CD4-positive, alpha-beta memory T cell (primary cell): ENCODE results near the gene PPP6R2. TPM values are rescaled to one million over a fixed set of nuclear protein-coding genes. Genes with fewer than 3 reads are reported as not detected.
A peak's percentile ranks its signal among the peaks of the same experiment; 100 is the strongest.

ENCODE experiments used
- CTCF ChIA-PET: fragments of 350-600 bp; sonication (Branson Sonifier 250); formaldehyde crosslinking; loops from one replicate; lab custom pipeline; 2021; ENCODE audit warnings: inconsistent platforms; ENCODE audit not compliant: partially characterized antibody; lab: Charles Lee
- POLR2A ChIA-PET: fragments of 350-600 bp; sonication (Branson Sonifier 250); formaldehyde crosslinking; loops from one replicate; lab custom pipeline; 2021; ENCODE audit not compliant: partially characterized antibody; lab: Charles Lee
- DNase-seq, 5 donors: peaks; one replicate each; pipeline versions ENCODE4 v3.0.0 to v3.0.0-alpha.2; 2020 to 2022; ENCODE audit warnings: mixed read lengths in 1 of 5
- H3K27ac ChIP-seq: one replicate; pipeline ENCODE4 v1.7.0; 2013; ENCODE audit warnings: low read depth, low read length
- H3K27me3 ChIP-seq: 2 replicates; pipeline ENCODE4 v1.7.0; 2013; ENCODE audit warnings: mild to moderate bottlenecking, low read length, moderate library complexity; ENCODE audit not compliant: insufficient read depth
- H3K36me3 ChIP-seq: 2 replicates; pipeline ENCODE4 v1.7.0; 2013; ENCODE audit warnings: mild to moderate bottlenecking, low read length, moderate library complexity; ENCODE audit not compliant: insufficient read depth
- H3K4me1 ChIP-seq: 2 replicates; pipeline ENCODE4 v1.7.0; 2013; ENCODE audit warnings: mild to moderate bottlenecking, low read length, moderate library complexity; ENCODE audit not compliant: insufficient read depth
- H3K4me3 ChIP-seq, 2 donors: one replicate each; pipeline ENCODE4 v1.7.0; 2013; ENCODE audit warnings: low read length in 2 of 2, mild to moderate bottlenecking in 1 of 2
- H3K9me3 ChIP-seq, 2 donors: one replicate each; pipeline ENCODE4 v1.7.0; 2013; ENCODE audit warnings: low read length in 2 of 2, control low read depth in 1 of 2; ENCODE audit not compliant: control insufficient read depth in 1 of 2
- H3K27ac Mint-ChIP-seq, 7 donors: one replicate each; pipeline ENCODE4 v1.8.0; 2020 to 2021; ENCODE audit warnings: mixed read lengths in 7 of 7, mild to moderate bottlenecking in 6 of 7, inconsistent platforms in 3 of 7, moderate library complexity in 3 of 7
- H3K27me3 Mint-ChIP-seq, 2 donors: one replicate each; pipeline ENCODE4 v1.8.0; 2020 to 2021; ENCODE audit warnings: mixed read lengths in 2 of 2
- H3K36me3 Mint-ChIP-seq, 2 donors: one replicate each; pipeline ENCODE4 v1.8.0; 2020 to 2021; ENCODE audit warnings: mixed read lengths in 2 of 2, inconsistent platforms in 1 of 2, mild to moderate bottlenecking in 1 of 2
- H3K4me1 Mint-ChIP-seq, 4 donors: one replicate each; pipeline ENCODE4 v1.8.0; 2020 to 2021; ENCODE audit warnings: mixed read lengths in 4 of 4, mild to moderate bottlenecking in 1 of 4
- H3K4me3 Mint-ChIP-seq, 8 donors: one replicate each; pipeline ENCODE4 v1.8.0; 2020 to 2021; ENCODE audit warnings: mixed read lengths in 8 of 8, mild to moderate bottlenecking in 7 of 8, moderate library complexity in 6 of 8, inconsistent platforms in 3 of 8
- H3K9me3 Mint-ChIP-seq, 8 donors: one replicate each; pipeline ENCODE4 v1.8.0; 2020 to 2021; ENCODE audit warnings: mixed read lengths in 8 of 8, mild to moderate bottlenecking in 5 of 8, inconsistent platforms in 3 of 8, moderate library complexity in 1 of 8
- intact Hi-C: fragments of 100-400 bp; cut with micrococcal nuclease; formaldehyde crosslinking; loops from one replicate; pipeline ENCODE4 v1.15.1; 2023
- polyA plus RNA-seq, 2 donors: library from polyadenylated mRNA; unstranded; fragments of 300-500 nt; fragmentation: Illumina TruSeq; gene quantifications; one replicate each; pipeline ENCODE4 v1.2.3, GENCODE V29; 2021
- total RNA-seq, 2 experiments: library from RNA; stranded (reverse); gene quantifications; one replicate each; pipeline ENCODE4 v1.2.3, GENCODE V29; 2021

Gene PPP6R2
- total and polyA plus RNA-seq, 4 experiments from 2014 or later: 13.3 to 91.2 (median 53.9) TPM

GRCh38 chr22:50443801-50444625 is 100.9 kb downstream of the PPP6R2 start:
- Mint-ChIP-seq H3K4me1 (peaks cover 5 to 18% (median 9%) of the 10 kb centered on the region in 4 donors), H3K27ac (peak overlapping the region in 3 of 7 donors; percentile 22 to 86 (median 81)), H3K9me3 (peaks cover 0 to 3% (median 0%) of the 10 kb centered on the region in 8 donors), H3K4me3 (no peak overlapping the region), H3K36me3 (peaks cover 8 to 30% of the 10 kb centered on the region in 2 donors), H3K27me3 (no peaks in the 10 kb centered on the region)
- Histone ChIP-seq H3K4me3 (no peak overlapping the region), H3K36me3 (peaks cover 30% of the 10 kb centered on the region), H3K27me3 (no peaks in the 10 kb centered on the region), H3K9me3 (no peaks in the 10 kb centered on the region), H3K4me1 (peaks cover 16% of the 10 kb centered on the region), H3K27ac (no peak overlapping the region)
- no peak for DNase-seq
- ChIA-PET CTCF (interaction anchor here (1.1 to 2.0 kb wide), 5 partner anchors 18 to 82 kb away, joined by 4 to 6 read pairs (median 4); partner anchors contain the start of gene SCO2), POLR2A (interaction anchor here (1.1 to 2.4 kb wide), 8 partner anchors 9 to 177 kb away, joined by 3 to 15 read pairs (median 5); partner anchors contain the start of genes CHKB and SCO2)
- intact Hi-C loops: loop anchor here (10.0 kb wide), 1 partner anchor 51 kb away; no protein-coding TSS in a partner anchor

- no peak for DNase-seq
- Histone ChIP-seq H3K27ac (no peak overlapping the region), H3K9me3 (no peaks in the 10 kb centered on the region), H3K36me3 (peaks cover 28% of the 10 kb centered on the region), H3K4me3 (no peak overlapping the region), H3K4me1 (peaks cover 16% of the 10 kb centered on the region), H3K27me3 (no peaks in the 10 kb centered on the region)
- Mint-ChIP-seq H3K9me3 (peaks cover 0 to 4% (median 0%) of the 10 kb centered on the region in 8 donors), H3K27me3 (no peaks in the 10 kb centered on the region), H3K27ac (peak overlapping the region in 5 of 7 donors; percentile 46 to 85 (median 69)), H3K36me3 (peaks cover 12 to 34% of the 10 kb centered on the region in 2 donors), H3K4me1 (peaks cover 7 to 18% (median 9%) of the 10 kb centered on the region in 4 donors), H3K4me3 (no peak overlapping the region)
- intact Hi-C loops: loop anchor here (10.0 kb wide), 1 partner anchor 50 kb away; no protein-coding TSS in a partner anchor
- POLR2A ChIA-PET: interaction anchor here (0.8 to 2.4 kb wide), 10 partner anchors 8 to 138 kb away, joined by 3 to 17 read pairs (median 5); partner anchors contain the start of genes CHKB and SCO2
- CTCF ChIA-PET: interaction anchor here (1.1 to 2.0 kb wide), 4 partner anchors 17 to 53 kb away, joined by 4 to 6 read pairs (median 4); no protein-coding TSS in a partner anchor
Observed at GRCh38 chr22:50444663-50445062, 101.5 kb downstream of the PPP6R2 start.

- Histone ChIP-seq H3K27ac (no peak overlapping the region), H3K9me3 (no peaks in the 10 kb centered on the region), H3K4me3 (no peak overlapping the region), H3K27me3 (no peaks in the 10 kb centered on the region), H3K4me1 (peaks cover 16% of the 10 kb centered on the region), H3K36me3 (peaks cover 28% of the 10 kb centered on the region)
- POLR2A ChIA-PET: interaction anchor here (0.7 to 2.4 kb wide), 10 partner anchors 7 to 137 kb away, joined by 3 to 17 read pairs (median 4); partner anchors contain the start of genes CHKB and SCO2
- Mint-ChIP-seq H3K4me1 (peaks cover 9 to 18% (median 10%) of the 10 kb centered on the region in 4 donors), H3K36me3 (peaks cover 14 to 37% of the 10 kb centered on the region in 2 donors), H3K4me3 (peak overlapping the region in 1 of 8 donors; percentile 9), H3K27ac (peak overlapping the region in 6 of 7 donors; percentile 46 to 85 (median 70)), H3K9me3 (peaks cover 0 to 4% (median 0%) of the 10 kb centered on the region in 8 donors), H3K27me3 (no peaks in the 10 kb centered on the region)
- CTCF ChIA-PET: interaction anchor here (1.1 to 2.0 kb wide), 2 partner anchors 28 to 53 kb away, joined by 4 to 6 read pairs; no protein-coding TSS in a partner anchor
- intact Hi-C loops: loop anchor here (10.0 kb wide), 1 partner anchor 50 kb away; no protein-coding TSS in a partner anchor
- DNase-seq: peak in 2 of 5 donors; percentile 18 to 36
Observed at GRCh38 chr22:50445071-50445879, 102.1 kb downstream of the PPP6R2 start.

- peaks cover 28% of the 10 kb centered on the region for H3K36me3 ChIP-seq
Observed at GRCh38 chr22:50445880-50446707, 103.0 kb downstream of the PPP6R2 start.

GRCh38 chr22:50446708-50447575 is 103.8 kb downstream of the PPP6R2 start:
- Histone ChIP-seq H3K9me3 (no peaks in the 10 kb centered on the region), H3K27me3 (no peaks in the 10 kb centered on the region), H3K4me1 (peaks cover 16% of the 10 kb centered on the region), H3K4me3 (no peak overlapping the region), H3K27ac (no peak overlapping the region), H3K36me3 (peaks cover 28% of the 10 kb centered on the region)
- H3K4me1 Mint-ChIP-seq: peaks cover 9 to 18% (median 12%) of the 10 kb centered on the region in 4 donors
- no peak overlapping the region for H3K4me3 Mint-ChIP-seq
- H3K36me3 Mint-ChIP-seq: peaks cover 22 to 45% of the 10 kb centered on the region in 2 donors
- intact Hi-C loops: loop anchor here (10.0 kb wide), 1 partner anchor 48 kb away; no protein-coding TSS in a partner anchor
- H3K9me3 Mint-ChIP-seq: peaks cover 0 to 4% (median 0%) of the 10 kb centered on the region in 8 donors
- POLR2A ChIA-PET: interaction anchor here (1.4 kb wide), 1 partner anchor 23 kb away, joined by 8 read pairs; no protein-coding TSS in a partner anchor
- H3K27me3 Mint-ChIP-seq: no peaks in the 10 kb centered on the region
- CTCF ChIA-PET: interaction anchor here (1.5 kb wide), 1 partner anchor 27 kb away, joined by 3 read pairs; no protein-coding TSS in a partner anchor
- DNase-seq: peak in 1 of 5 donors; percentile 37
- H3K27ac Mint-ChIP-seq: no peak overlapping the region

More at GRCh38 chr22:50445880-50446707, 103.0 kb downstream of the PPP6R2 start:
- Mint-ChIP-seq H3K27ac (peak overlapping the region; percentile 22 to 79 (median 69)), H3K4me1 (peaks cover 9 to 18% (median 11%) of the 10 kb centered on the region in 4 donors), H3K36me3 (peaks cover 16 to 41% of the 10 kb centered on the region in 2 donors), H3K27me3 (no peaks in the 10 kb centered on the region), H3K4me3 (no peak overlapping the region), H3K9me3 (peaks cover 0 to 4% (median 0%) of the 10 kb centered on the region in 8 donors)
- Histone ChIP-seq H3K27ac (no peak overlapping the region), H3K4me3 (no peak overlapping the region), H3K4me1 (peaks cover 16% of the 10 kb centered on the region), H3K27me3 (no peaks in the 10 kb centered on the region), H3K9me3 (no peaks in the 10 kb centered on the region)
- CTCF ChIA-PET: interaction anchor here (1.1 kb wide), 1 partner anchor 52 kb away, joined by 4 read pairs; no protein-coding TSS in a partner anchor
- intact Hi-C loops: loop anchor here (10.0 kb wide), 1 partner anchor 49 kb away; no protein-coding TSS in a partner anchor
- POLR2A ChIA-PET: interaction anchor here (0.7 to 2.3 kb wide), 4 partner anchors 9 to 27 kb away, joined by 3 to 17 read pairs (median 9); no protein-coding TSS in a partner anchor
- DNase-seq: peak in 1 of 5 donors; percentile 35
